Adrenal gland (tissue), 12 donors: ENCODE measurements around the gene DLL3. TPM values are rescaled to one million over a fixed set of nuclear protein-coding genes. Genes with fewer than 3 reads are reported as not detected.

ENCODE experiments used
- DNase-seq, 7 donors: peaks; one replicate each; pipeline ENCODE4 v3.0.0-alpha.2; 2019 to 2020
- H3K27ac ChIP-seq, 5 donors: fragments of 200-600 bp; sonication (generic) in 4 of 5; 1 replicate in 3 of 5; 2 replicates in 2 of 5; pipeline versions ENCODE4 v1.5.1 to v1.8.0; 2016 to 2020; ENCODE audit warnings: mild to moderate bottlenecking in 1 of 5
- H3K27me3 ChIP-seq: fragments of 200-600 bp; 2 replicates; pipeline ENCODE4 v1.8.0; 2021
- H3K36me3 ChIP-seq, 2 donors: fragments of 200-600 bp; replicated peaks in 1 of 2; 1 replicate in 1 of 2; 2 replicates in 1 of 2; pipeline versions ENCODE4 v1.5.1 to v1.8.0; 2018 to 2022
- H3K4me1 ChIP-seq, 2 donors: fragments of 200-600 bp; replicated peaks in 1 of 2; 1 replicate in 1 of 2; 2 replicates in 1 of 2; pipeline versions ENCODE4 v1.5.1 to v1.8.0; 2018 to 2021
- H3K4me3 ChIP-seq, 4 donors: fragments of 200-600 bp; sonication (generic) in 3 of 4; one replicate each; pipeline ENCODE4 v1.5.1; 2016 to 2018
- H3K9me3 ChIP-seq, 3 donors: fragments of 200-600 bp; sonication (generic) in 1 of 3; replicated peaks in 1 of 3; 1 replicate in 2 of 3; 2 replicates in 1 of 3; pipeline versions ENCODE4 v1.5.1 to v1.8.0; 2016 to 2021
- CTCF ChIP-seq, 6 experiments: fragments of 450-650 bp in 4 of 6; fragments of 200-600 bp in 2 of 6; sonication (generic) in 1 of 6; IDR thresholded peaks; 1 replicate in 5 of 6; 2 replicates in 1 of 6; pipeline versions ENCODE4 v1.5.1 to v1.8.0; 2016 to 2021; ENCODE audit warnings: antibody characterized with exemption in 6 of 6, mild to moderate bottlenecking in 2 of 6, moderate library complexity in 1 of 6
- POLR2A ChIP-seq, 2 donors: fragments of 450-650 bp; IDR thresholded peaks; one replicate each; pipeline ENCODE4 v1.6.1; 2017; ENCODE audit warnings: antibody characterized with exemption in 2 of 2, mild to moderate bottlenecking in 2 of 2, moderate library complexity in 1 of 2
- WGBS, 4 donors: extraction: QIAGEN DNeasy Blood & Tissue Kit in 2 of 4; methylation state at CpG; one replicate each; pipeline versions ENCODE4 v1.1.5 to v1.1.7; 2013 to 2017; 5-methylcytosine and 5-hydroxymethylcytosine counted together
- intact Hi-C, 2 donors: fragments of 100-400 bp; cut with DNase I; formaldehyde crosslinking; loops; one replicate each; pipeline versions ENCODE4 v1.14.1 to v1.15.0; 2022 to 2023
- polyA plus RNA-seq, 3 donors: library from polyadenylated mRNA; stranded (reverse); fragments of 200-250 nt in 2 of 3; fragments of 350-450 nt in 1 of 3; fragmentation: Illumina TruSeq in 1 of 3; extraction: RNeasy Lipid Tissue Mini Kit (QIAGEN cat#74804) in 1 of 3; gene quantifications; one replicate each; pipeline ENCODE4 v1.2.3, GENCODE V29; 2013 to 2014
- total RNA-seq, 9 donors: library from RNA; depleted of rRNA in 4 of 9; stranded (reverse); fragments of >200 nt in 4 of 9; fragments of 120-200 nt in 1 of 9; fragmentation: NEBNext Ultra II Directional in 1 of 9; extraction: Animal tissue kit (Norgen Biotek cat#: 25700) in 1 of 9; gene quantifications; one replicate each; pipeline versions ENCODE4 v1.1.0 to v1.2.4, GENCODE V29; 2013 to 2023
- donor health status: healthy with polysubstance abuse.
- donor health status: Bipolar disorder and iron deficiency.
- donor health status: DM: yes; HTN: yes; CAD: no.
- donor health status: DM: no; HTN: no; CAD: no.
- donor health status: DM: no; HTN: no; CAD: no.
- donor health status: DM: yes; HTN: yes; CAD: no.

The DLL3 gene
- total and polyA plus RNA-seq, 12 donors = 0.10 to 0.17 TPM; not detected in 10

GRCh38 chr19:39500543-39500942, 1.8 kb downstream of the DLL3 start:
- Histone ChIP-seq H3K9me3 (no peaks in the 10 kb centered on the region), H3K27ac (no peak overlapping the region), H3K36me3 (no peaks in the 10 kb centered on the region), H3K27me3 (peaks cover 47% of the 10 kb centered on the region), H3K4me3 (no peak overlapping the region), H3K4me1 (peaks cover 0 to 16% of the 10 kb centered on the region in 2 donors)
- intact Hi-C loops = no loop called here
- TF ChIP-seq POLR2A (IDR thresholded peaks at IDR 0.05) (no peak), CTCF (IDR thresholded peaks at IDR 0.05) (no peak)
- 33 to 62% (median 38%) methylated on average over 4 of the region's 4 CpGs for WGBS, 4 donors
- DNase-seq = no peak

- 73 to 77% (median 75%) methylated on average over 4 to 5 of the region's 5 CpGs for WGBS, 4 donors
Observed at GRCh38 chr19:39501340-39501739, 2.6 kb downstream of the DLL3 start.

GRCh38 chr19:39502640-39503417, 4.1 kb downstream of the DLL3 start:
- TF ChIP-seq POLR2A (IDR thresholded peaks at IDR 0.05) (no peak), CTCF (IDR thresholded peaks at IDR 0.05) (peak in 4 of 6 experiments; percentile 34 to 86 (median 79))
- DNase-seq = peak; percentile 41 to 69 (median 55)
- no peak overlapping the region for H3K4me3 ChIP-seq

More at GRCh38 chr19:39501340-39501739, 2.6 kb downstream of the DLL3 start:
- Histone ChIP-seq H3K4me1 (peaks cover 0 to 16% of the 10 kb centered on the region in 2 donors), H3K27me3 (peaks cover 54% of the 10 kb centered on the region), H3K9me3 (no peaks in the 10 kb centered on the region), H3K36me3 (no peaks in the 10 kb centered on the region), H3K27ac (no peak overlapping the region), H3K4me3 (no peak overlapping the region)
- DNase-seq = no peak
- intact Hi-C loops = no loop called here
- TF ChIP-seq POLR2A (IDR thresholded peaks at IDR 0.05) (no peak), CTCF (IDR thresholded peaks at IDR 0.05) (no peak)

GRCh38 chr19:39506598-39506943, 7.8 kb downstream of the DLL3 start:
- Histone ChIP-seq H3K27ac (no peak overlapping the region), H3K36me3 (no peaks in the 10 kb centered on the region), H3K27me3 (peaks cover 55% of the 10 kb centered on the region), H3K4me1 (peaks cover 0 to 5% of the 10 kb centered on the region in 2 donors), H3K9me3 (no peaks in the 10 kb centered on the region), H3K4me3 (no peak overlapping the region)
- intact Hi-C loops = no loop called here
- no peak for TF ChIP-seq CTCF (IDR thresholded peaks at IDR 0.05)
- TF ChIP-seq POLR2A (IDR thresholded peaks at IDR 0.05) = no peak
- WGBS, 4 donors = 52 to 61% (median 57%) methylated on average over 7 of the region's 7 CpGs
- DNase-seq = no peak

More at GRCh38 chr19:39502640-39503417, 4.1 kb downstream of the DLL3 start:
- Histone ChIP-seq H3K4me1 (peaks cover 0 to 12% of the 10 kb centered on the region in 2 donors), H3K27me3 (peaks cover 63% of the 10 kb centered on the region), H3K9me3 (no peaks in the 10 kb centered on the region), H3K36me3 (no peaks in the 10 kb centered on the region), H3K27ac (no peak overlapping the region)
- intact Hi-C loops = no loop called here
- WGBS, 4 donors = 11 to 54% (median 27%) methylated on average over 9 to 69 of the region's 69 CpGs
